HepG2 (cell line): Measurements from ENCODE around the gene GFER. TPM values are rescaled to one million over a fixed set of nuclear protein-coding genes. Genes with fewer than 3 reads are reported as not detected.
"Not testable (repeated sequence)": the region's sequence is repeated elsewhere in the genome, so short reads cannot be mapped to it uniquely, and the experiment has no call there.

Experiments
- ETV6 ChIP-seq: sonication (generic); formaldehyde crosslinking; conservative IDR thresholded peaks from 2 replicates; pipeline ENCODE4 v1.4.0; 2020; ENCODE audit warnings: missing genetic modification reagents
- NR2F6 ChIP-seq, 2 experiments: IDR thresholded peaks; 2 replicates each; pipeline ENCODE4 v1.6.1; 2016; ENCODE audit warnings: antibody characterized with exemption in 1 of 2, mild to moderate bottlenecking in 1 of 2
- POLR2A ChIP-seq, 2 experiments: IDR thresholded peaks; 2 replicates each; pipeline ENCODE4 v1.6.1; 2011; ENCODE audit warnings: low read depth in 2 of 2, low read length in 2 of 2, mild to moderate bottlenecking in 1 of 2, moderate library complexity in 1 of 2; ENCODE audit not compliant: insufficient read depth in 1 of 2
- RBFOX2 ChIP-seq: fragments of 200-400 bp; formaldehyde crosslinking; IDR thresholded peaks from 2 replicates; pipeline ENCODE4 v1.6.1; 2017; ENCODE audit warnings: low read depth, mild to moderate bottlenecking, low read length
- RXRA ChIP-seq: sonication (generic); formaldehyde crosslinking; IDR thresholded peaks from 2 replicates; pipeline ENCODE4 v1.5.1; 2020; ENCODE audit warnings: missing genetic modification reagents
- ZBTB7B ChIP-seq: sonication (generic); formaldehyde crosslinking; IDR thresholded peaks from 2 replicates; pipeline ENCODE4 v1.4.0; 2020; ENCODE audit warnings: missing genetic modification reagents
- ZNF672 ChIP-seq: sonication (generic); formaldehyde crosslinking; IDR thresholded peaks from 2 replicates; pipeline ENCODE4 v1.8.1; 2022; ENCODE audit warnings: missing genetic modification reagents
- polyA plus RNA-seq, 8 experiments: library from polyadenylated mRNA; depleted of rRNA in 3 of 8; stranded (reverse) in 7 of 8; unstranded in 1 of 8; fragments of >200 nt; fragmentation: Illumina TruSeq in 4 of 8; extraction: Trizol in 4 of 8; gene quantifications; 2 replicates each; pipeline versions ENCODE4 v1.2.1 to v1.2.3, GENCODE V29; 2011 to 2016; ENCODE audit warnings: low read depth in 4 of 8, missing spikeins in 1 of 8, mixed read lengths in 1 of 8; ENCODE audit not compliant: insufficient read depth in 1 of 8
- total RNA-seq, 5 experiments: library from RNA; depleted of rRNA; stranded (reverse); fragments of >200 nt; fragmentation: Illumina TruSeq; extraction: Trizol; gene quantifications; 2 replicates each; pipeline ENCODE4 v1.2.3, GENCODE V29; 2016; ENCODE audit warnings: low read depth in 1 of 5
- TF ChIP-seq, protein P1 (sequence below): sonication (generic); formaldehyde crosslinking; IDR thresholded peaks from 2 replicates; pipeline ENCODE4 v1.4.0; 2020; ENCODE audit warnings: mild to moderate bottlenecking, missing genetic modification reagents
- TF ChIP-seq, protein P2 (sequence below): sonication (generic); formaldehyde crosslinking; IDR thresholded peaks from 2 replicates; pipeline ENCODE4 v1.9.0; 2022; ENCODE audit warnings: missing genetic modification reagents, mild to moderate bottlenecking, borderline replicate concordance
- TF ChIP-seq, protein P3 (sequence below): sonication (generic); formaldehyde crosslinking; IDR thresholded peaks from 2 replicates; pipeline ENCODE4 v1.5.1; 2020; ENCODE audit warnings: mild to moderate bottlenecking, missing genetic modification reagents, moderate library complexity

Gene GFER
- total and polyA plus RNA-seq, 2 of the 13 experiments (the other 11 are each of a cell fraction or from before 2014, with no cell fraction given) = 28.6 to 71.7 TPM

GRCh38 chr16:2033909-2034695, 50.1 kb downstream of the GFER start (continued):
- TF ChIP-seq, protein P1, sequence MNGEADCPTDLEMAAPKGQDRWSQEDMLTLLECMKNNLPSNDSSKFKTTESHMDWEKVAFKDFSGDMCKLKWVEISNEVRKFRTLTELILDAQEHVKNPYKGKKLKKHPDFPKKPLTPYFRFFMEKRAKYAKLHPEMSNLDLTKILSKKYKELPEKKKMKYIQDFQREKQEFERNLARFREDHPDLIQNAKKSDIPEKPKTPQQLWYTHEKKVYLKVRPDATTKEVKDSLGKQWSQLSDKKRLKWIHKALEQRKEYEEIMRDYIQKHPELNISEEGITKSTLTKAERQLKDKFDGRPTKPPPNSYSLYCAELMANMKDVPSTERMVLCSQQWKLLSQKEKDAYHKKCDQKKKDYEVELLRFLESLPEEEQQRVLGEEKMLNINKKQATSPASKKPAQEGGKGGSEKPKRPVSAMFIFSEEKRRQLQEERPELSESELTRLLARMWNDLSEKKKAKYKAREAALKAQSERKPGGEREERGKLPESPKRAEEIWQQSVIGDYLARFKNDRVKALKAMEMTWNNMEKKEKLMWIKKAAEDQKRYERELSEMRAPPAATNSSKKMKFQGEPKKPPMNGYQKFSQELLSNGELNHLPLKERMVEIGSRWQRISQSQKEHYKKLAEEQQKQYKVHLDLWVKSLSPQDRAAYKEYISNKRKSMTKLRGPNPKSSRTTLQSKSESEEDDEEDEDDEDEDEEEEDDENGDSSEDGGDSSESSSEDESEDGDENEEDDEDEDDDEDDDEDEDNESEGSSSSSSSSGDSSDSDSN (CRISPR knock-in tag) = peak; percentile 57
- TF ChIP-seq ETV6 (CRISPR knock-in tag) = 0 out of 2 replicates have a peak, but pooled peaks have one; percentile 14
- TF ChIP-seq NR2F6 (IDR thresholded peaks at IDR 0.05) = 0 out of 2 replicates have a peak, but pooled peaks have one; percentile 6
- not testable (repeated sequence) for TF ChIP-seq NR2F6 (CRISPR knock-in tag; IDR thresholded peaks at IDR 0.05)
- 0 out of 2 replicates have a peak, but pooled peaks have one; percentile 21 for TF ChIP-seq ZBTB7B (CRISPR knock-in tag)
- peak; percentile 81 for TF ChIP-seq RBFOX2
- TF ChIP-seq, protein P2, sequence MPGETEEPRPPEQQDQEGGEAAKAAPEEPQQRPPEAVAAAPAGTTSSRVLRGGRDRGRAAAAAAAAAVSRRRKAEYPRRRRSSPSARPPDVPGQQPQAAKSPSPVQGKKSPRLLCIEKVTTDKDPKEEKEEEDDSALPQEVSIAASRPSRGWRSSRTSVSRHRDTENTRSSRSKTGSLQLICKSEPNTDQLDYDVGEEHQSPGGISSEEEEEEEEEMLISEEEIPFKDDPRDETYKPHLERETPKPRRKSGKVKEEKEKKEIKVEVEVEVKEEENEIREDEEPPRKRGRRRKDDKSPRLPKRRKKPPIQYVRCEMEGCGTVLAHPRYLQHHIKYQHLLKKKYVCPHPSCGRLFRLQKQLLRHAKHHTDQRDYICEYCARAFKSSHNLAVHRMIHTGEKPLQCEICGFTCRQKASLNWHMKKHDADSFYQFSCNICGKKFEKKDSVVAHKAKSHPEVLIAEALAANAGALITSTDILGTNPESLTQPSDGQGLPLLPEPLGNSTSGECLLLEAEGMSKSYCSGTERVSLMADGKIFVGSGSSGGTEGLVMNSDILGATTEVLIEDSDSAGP (CRISPR knock-in tag) = peak; percentile 67; the same call in 1 of the 2 replicates
- TF ChIP-seq RXRA = peak; percentile 23; the same call in 1 of the 2 replicates
- TF ChIP-seq ZNF672 (CRISPR knock-in tag) = peak; percentile 99
- 0 out of 4 replicates have a peak, but pooled peaks of 1 of the 2 experiments have one; percentile 9 for TF ChIP-seq POLR2A (IDR thresholded peaks at IDR 0.05; ENCODE audit: insufficient read depth in 1 of 2, low read depth in 2 of 2, low read length in 2 of 2)
- TF ChIP-seq, protein P3, sequence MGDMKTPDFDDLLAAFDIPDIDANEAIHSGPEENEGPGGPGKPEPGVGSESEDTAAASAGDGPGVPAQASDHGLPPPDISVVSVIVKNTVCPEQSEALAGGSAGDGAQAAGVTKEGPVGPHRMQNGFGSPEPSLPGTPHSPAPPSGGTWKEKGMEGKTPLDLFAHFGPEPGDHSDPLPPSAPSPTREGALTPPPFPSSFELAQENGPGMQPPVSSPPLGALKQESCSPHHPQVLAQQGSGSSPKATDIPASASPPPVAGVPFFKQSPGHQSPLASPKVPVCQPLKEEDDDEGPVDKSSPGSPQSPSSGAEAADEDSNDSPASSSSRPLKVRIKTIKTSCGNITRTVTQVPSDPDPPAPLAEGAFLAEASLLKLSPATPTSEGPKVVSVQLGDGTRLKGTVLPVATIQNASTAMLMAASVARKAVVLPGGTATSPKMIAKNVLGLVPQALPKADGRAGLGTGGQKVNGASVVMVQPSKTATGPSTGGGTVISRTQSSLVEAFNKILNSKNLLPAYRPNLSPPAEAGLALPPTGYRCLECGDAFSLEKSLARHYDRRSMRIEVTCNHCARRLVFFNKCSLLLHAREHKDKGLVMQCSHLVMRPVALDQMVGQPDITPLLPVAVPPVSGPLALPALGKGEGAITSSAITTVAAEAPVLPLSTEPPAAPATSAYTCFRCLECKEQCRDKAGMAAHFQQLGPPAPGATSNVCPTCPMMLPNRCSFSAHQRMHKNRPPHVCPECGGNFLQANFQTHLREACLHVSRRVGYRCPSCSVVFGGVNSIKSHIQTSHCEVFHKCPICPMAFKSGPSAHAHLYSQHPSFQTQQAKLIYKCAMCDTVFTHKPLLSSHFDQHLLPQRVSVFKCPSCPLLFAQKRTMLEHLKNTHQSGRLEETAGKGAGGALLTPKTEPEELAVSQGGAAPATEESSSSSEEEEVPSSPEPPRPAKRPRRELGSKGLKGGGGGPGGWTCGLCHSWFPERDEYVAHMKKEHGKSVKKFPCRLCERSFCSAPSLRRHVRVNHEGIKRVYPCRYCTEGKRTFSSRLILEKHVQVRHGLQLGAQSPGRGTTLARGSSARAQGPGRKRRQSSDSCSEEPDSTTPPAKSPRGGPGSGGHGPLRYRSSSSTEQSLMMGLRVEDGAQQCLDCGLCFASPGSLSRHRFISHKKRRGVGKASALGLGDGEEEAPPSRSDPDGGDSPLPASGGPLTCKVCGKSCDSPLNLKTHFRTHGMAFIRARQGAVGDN (CRISPR knock-in tag) = peak; percentile 60
